OCI-LY1 (cell line): ENCODE data around the gene TRPV2.

Experiments used
- EZH2 ChIP-seq: fragments of 200-600 bp; sonication (generic), shearing (Covaris generic); IDR thresholded peaks from 2 replicates; pipeline ENCODE4 v1.8.0; 2017; ENCODE audit warnings: borderline replicate concordance, mixed run types, mild to moderate bottlenecking, antibody characterized with exemption, low read length, moderate library complexity, mixed read lengths
- TF ChIP-seq, protein P1 (sequence below): fragments of 200-600 bp; sonication (generic), shearing (Covaris generic); IDR thresholded peaks from 2 replicates; pipeline ENCODE4 v1.5.1; 2017; ENCODE audit warnings: mild to moderate bottlenecking, antibody characterized with exemption, low read length, moderate library complexity, mixed read lengths

DNA sequence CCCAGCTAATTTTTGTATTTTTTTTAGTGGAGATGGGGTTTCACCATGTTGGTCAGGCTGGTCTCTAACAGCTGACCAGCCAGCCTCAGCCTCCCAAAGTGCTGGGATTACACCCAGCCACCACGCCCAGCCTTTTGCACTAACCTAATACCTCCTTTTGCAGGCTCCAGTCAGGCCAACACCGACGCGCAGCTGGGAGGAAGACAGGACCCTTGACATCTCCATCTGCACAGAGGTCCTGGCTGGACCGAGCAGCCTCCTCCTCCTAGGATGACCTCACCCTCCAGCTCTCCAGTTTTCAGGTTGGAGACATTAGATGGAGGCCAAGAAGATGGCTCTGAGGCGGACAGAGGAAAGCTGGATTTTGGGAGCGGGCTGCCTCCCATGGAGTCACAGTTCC, 2.0 kb downstream of the TRPV2 start:
- TF ChIP-seq, protein P1, sequence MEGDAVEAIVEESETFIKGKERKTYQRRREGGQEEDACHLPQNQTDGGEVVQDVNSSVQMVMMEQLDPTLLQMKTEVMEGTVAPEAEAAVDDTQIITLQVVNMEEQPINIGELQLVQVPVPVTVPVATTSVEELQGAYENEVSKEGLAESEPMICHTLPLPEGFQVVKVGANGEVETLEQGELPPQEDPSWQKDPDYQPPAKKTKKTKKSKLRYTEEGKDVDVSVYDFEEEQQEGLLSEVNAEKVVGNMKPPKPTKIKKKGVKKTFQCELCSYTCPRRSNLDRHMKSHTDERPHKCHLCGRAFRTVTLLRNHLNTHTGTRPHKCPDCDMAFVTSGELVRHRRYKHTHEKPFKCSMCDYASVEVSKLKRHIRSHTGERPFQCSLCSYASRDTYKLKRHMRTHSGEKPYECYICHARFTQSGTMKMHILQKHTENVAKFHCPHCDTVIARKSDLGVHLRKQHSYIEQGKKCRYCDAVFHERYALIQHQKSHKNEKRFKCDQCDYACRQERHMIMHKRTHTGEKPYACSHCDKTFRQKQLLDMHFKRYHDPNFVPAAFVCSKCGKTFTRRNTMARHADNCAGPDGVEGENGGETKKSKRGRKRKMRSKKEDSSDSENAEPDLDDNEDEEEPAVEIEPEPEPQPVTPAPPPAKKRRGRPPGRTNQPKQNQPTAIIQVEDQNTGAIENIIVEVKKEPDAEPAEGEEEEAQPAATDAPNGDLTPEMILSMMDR: no peak
- no peak for TF ChIP-seq EZH2
